ENCODE data around the gene IGSF22.

Gene IGSF22

GRCh38 chr11:18743900-18744514 lies 18.0 kb upstream of the IGSF22 start:
- no peak for FAIRE-seq

GRCh38 chr11:18743365-18743764 lies 17.4 kb upstream of the IGSF22 start:
- no peak for FAIRE-seq

DNA sequence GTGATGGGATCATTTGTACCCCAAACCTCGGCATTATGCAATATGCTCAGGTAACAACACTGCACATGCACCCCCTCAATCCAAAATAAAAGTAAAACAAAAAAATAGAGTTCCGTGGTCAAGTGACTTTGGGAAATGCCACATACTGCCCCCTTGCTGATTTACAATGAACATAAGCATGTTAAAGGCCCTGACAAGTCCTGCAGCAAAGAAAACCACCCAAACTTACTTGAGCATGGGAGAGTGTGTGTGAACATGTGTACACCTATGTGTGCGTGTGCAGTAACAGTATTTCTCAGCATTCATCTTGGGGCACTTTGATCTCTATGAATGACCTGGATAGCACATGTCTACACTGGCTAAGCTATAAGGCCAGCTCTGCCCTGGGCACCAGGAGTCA lies 15.8 kb upstream of the IGSF22 start:
- no peak for FAIRE-seq

GRCh38 chr11:18739685-18740084 lies 13.7 kb upstream of the IGSF22 start:
- no peak for FAIRE-seq

- FAIRE-seq = no peak
Observed at GRCh38 chr11:18737642-18738041, 11.7 kb upstream of the IGSF22 start.

DNA sequence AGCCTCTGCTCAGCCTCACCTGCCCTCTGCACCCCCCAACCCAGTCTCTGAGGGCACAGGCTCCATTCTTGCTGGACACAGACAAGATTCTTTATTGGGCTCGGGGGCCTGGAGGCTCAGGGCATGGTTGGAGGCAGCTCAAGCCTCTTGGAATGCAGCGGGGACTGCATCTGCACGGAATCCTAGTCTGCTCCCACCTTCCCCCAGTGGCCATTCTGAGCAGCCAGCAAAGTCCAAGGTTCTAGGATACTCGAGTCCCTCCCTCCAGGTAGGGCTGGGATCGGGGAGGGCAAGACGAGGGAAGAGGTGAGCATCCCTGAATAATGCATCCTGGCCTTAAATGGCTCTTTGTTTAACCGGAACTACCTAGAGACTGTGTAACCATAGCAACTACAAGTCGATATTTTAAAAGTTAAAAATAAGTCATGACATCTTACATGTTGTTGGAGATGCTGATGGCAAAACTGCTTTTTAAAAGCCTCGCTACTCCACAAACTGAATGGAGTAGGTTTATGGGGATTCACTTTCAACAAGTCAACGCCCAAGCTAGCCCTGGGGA lies 10.7 kb upstream of the IGSF22 start:
- no peak for FAIRE-seq

DNA sequence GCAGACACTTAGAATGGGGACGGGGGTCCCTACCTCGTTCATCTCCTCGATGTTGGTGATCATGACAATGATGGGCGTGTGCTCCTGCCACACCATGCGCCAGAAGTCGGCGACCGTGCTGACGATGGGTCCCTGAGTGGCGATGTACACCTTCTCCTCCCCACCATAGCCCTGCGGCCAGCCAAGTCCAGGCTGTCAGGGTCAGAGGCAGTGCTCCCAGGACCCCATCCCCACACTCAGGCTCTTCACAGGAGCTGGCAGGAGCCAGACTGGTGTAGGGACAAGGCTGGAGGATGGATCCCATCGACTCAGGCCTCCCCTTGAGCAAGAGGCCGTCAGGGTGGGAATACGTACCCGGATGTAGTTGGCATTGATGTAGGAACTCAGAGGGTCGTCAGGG lies 7.2 kb upstream of the IGSF22 start:
- no peak for FAIRE-seq

DNA sequence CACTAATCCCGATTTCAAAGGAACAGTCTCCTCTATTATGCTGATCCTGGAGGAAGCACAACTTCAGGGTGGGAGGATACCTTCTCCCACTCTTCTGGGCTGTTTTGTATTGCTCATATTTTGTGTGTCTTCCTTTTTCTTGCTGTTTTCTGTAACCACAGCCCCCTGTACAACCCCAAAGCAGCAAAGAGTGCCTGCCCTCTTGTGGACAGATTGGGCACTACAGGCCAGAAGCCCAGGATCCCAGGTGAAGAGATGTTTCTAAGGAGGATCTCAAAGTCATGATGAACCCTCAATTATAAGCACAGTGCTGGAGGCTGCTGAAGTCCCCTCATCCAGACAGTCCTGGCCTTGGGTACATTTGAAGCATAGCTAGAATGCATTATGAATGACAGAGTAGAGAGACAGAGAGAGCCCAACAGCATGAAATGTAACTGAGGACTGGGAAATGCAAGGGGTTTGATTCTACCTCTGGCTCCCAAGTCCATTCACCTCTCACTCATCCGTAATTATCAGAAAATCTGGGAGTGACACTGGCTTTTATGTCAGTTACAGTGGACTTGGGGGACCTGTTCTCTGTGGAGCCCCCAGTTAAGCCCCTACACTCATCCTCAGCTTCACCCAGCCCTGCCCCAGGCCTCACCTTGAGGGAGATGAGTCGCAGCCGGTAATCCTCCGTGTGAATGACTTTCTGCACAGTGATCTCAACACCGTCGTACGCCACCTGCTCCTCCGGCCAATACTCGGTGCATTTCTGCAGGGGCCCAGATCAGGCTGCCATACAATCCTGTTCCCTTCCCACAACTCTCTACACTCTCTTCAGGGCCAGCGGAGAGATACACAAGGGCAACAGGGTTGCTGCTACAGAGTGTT lies 6.2 kb upstream of the IGSF22 start:
- no peak for FAIRE-seq

DNA sequence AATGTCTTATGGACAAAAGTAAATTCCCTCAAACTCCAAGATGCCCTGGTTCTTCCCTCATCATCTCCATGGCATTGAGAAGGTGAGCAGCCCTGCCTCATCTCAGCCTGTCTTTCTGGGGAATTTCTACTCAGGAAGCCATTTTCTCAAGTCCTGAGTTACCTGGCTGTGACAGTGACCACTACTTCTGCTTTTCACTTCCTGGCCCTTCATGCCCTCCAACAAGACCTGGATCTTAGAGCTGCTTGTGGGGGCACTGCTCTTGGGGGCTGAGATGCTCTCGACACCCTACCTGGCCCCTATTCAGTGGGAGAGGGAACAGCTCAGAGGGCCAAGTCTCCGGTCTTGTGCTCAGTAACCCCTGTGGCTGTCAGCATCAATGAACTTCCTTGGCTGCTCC lies 5.5 kb upstream of the IGSF22 start:
- no peak for FAIRE-seq

GRCh38 chr11:18730020-18730419 lies 4.0 kb upstream of the IGSF22 start:
- FAIRE-seq = no peak

- FAIRE-seq = no peak
Observed at GRCh38 chr11:18729426-18729825, 3.4 kb upstream of the IGSF22 start.

DNA sequence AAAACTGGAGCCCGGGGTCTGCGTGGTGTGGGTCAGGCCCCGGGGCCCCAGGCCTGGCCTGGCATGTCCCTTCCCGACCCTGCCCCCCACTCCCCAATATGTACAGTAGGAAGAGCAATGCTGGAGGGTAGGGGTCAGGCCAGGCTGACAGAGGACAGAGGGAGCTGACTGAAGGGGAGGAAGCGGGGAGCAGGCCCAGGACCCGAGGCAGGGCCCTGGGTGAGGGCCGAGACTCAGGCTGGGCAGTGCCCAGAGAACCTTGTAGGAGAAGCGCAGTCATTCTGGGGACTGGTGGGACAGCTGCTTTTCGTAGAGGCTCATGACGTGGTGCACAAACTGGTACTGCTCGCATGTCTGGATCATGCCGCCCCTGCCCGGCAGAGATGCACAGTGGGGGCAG lies 2.7 kb upstream of the IGSF22 start:
- no peak for FAIRE-seq

- no peak for FAIRE-seq
Observed at GRCh38 chr11:18727479-18728236, 1.7 kb upstream of the IGSF22 start.

- no peak for FAIRE-seq
Observed at GRCh38 chr11:18723991-18724390, 2.0 kb downstream of the IGSF22 start.

DNA sequence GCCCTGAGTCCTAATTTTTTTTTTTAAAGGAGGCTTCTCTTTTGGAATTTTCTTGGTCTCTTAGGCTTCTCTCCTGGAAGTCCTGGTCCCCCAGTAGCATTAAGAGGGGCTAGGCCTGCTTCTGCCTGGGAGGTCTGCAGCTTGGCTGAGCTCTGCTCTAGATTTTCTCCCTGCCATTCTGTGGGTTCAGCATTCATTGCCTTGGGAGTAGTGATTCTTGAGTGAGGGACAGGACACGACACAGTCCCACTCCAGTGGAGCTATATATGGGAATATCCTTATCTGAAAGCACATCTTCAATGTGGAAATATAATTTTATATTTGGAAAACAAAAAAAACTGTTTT lies 3.7 kb downstream of the IGSF22 start:
- no peak for FAIRE-seq

- no peak for FAIRE-seq
Observed at GRCh38 chr11:18721561-18722292, 4.3 kb downstream of the IGSF22 start.

DNA sequence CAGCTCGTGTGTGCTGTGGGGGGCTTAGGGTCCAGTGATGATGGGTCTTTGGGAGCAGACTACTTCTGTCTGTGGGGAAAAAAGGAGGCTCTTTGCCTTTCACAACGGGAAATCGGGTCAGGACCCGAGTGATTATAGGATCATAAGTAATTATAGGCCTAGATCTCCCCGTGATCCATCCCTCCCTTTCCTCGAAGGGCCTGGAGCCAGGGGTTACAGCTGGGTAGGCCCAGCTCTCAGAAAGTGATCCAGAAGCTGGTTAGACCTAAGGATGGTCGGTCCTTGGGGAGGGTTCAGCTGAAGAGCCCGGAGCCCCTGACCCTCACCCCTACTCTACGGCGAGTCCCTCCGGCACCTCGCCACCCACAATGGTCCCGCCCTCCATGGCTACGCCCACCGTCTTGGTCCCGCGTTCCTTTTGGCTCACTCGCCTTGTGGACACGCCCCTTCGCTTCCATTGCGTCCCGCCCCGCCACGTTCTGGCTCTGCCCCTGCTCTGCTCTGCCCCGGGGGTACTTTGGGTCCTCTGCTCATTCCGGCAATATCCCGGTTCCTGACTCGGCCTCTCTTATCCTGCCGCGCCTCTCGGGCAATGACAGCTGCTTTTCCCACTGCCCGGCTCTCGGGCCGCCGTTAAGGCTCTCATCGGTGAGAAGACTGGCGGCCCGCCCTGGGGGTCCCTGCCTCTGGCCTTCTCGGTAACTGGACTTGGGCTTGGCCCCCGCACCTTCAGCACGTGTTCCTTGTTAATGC lies 5.0 kb downstream of the IGSF22 start:
- FAIRE-seq = no peak

GRCh38 chr11:18720091-18720807 lies 5.7 kb downstream of the IGSF22 start:
- FAIRE-seq = no peak

DNA sequence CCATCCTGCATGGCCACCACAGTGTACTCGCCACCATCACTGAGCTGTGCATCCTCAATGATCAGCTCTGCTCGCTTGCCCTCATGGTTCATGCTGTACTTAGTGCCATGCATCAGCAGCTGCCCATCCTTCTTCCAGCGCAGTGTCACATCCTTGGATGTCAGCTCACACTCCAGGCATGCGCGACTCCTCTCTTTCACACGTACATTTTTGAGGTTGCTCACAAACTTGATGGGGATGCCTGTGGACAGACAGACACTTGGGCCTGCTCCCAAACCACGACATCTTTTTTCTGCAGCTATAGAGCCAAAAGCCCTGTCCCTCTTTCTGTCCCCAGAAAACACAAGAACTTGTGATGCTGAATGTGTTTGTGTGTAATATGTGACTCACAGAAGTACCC lies 10.5 kb downstream of the IGSF22 start:
- no peak for FAIRE-seq

DNA sequence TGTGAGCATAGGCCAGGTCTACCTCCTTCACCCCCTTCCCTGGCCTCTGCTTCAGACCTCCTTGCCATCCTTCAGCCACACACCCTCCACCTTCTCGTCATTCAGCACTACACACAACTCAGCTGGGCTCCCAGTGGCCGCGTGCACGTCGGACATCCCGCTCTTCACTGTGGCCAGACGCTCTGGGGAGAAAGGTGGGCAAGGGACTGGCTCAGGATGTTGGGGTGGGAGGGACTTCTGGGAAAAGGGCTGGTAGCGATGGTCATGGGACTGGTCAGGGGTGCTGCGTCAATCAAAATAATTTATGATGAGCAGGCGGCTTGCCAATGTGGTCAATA lies 11.6 kb downstream of the IGSF22 start:
- FAIRE-seq = no peak

DNA sequence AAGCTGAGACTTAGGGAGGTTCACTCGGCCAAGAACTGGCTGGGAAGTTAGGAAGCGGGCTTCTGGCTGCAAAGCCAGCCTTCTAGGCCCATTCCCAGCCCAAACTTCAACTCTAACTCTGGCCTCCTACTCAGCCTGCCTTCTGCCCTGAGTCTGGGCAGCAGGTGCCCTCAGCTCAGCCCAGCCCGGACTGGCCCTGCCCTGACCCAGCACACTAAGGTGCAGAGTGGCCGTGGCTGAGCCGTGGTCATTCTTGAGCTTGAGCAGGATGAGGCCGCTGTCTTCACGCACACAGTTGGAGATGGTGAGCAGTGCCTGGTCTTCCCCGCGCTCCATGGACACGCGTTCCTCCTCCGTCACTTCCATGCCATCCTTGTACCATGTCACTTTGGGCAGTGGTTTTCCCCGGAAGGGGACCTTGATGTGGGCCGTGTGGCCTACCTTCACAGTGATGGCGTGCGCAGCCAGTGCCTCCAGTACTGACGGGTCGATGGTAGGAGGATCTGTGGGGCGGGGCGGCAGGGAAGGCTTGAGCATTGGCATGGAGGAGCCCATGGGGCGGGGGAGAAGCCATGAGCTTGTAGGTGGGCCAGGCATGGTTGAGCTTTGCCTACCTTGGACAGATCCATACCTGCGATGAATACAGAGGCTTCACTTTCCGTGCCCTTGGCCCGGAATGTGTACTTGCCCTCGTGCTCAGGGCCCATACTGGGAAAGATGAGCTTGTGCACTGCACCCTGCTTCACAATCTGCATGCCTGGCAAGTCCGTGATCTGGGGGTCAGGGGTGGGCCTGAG lies 12.1 kb downstream of the IGSF22 start:
- FAIRE-seq = no peak

Data from colon (tissue), 2 donors.